ENCODE data around the gene CLIC4. TPM values are rescaled to one million over a fixed set of nuclear protein-coding genes. Genes with fewer than 3 reads are reported as not detected.
A peak's percentile ranks its signal among the peaks of the same experiment; 100 is the strongest.
"Not testable (repeated sequence)": the region's sequence is repeated elsewhere in the genome, so short reads cannot be mapped to it uniquely, and the experiment has no call there.

CLIC4 gene
- total RNA-seq, 3 donors from 2014 or later (not counting 1 experiment from before 2014, with no cell fraction given), result 3.8 to 11.5 (median 5.0) TPM

DNA sequence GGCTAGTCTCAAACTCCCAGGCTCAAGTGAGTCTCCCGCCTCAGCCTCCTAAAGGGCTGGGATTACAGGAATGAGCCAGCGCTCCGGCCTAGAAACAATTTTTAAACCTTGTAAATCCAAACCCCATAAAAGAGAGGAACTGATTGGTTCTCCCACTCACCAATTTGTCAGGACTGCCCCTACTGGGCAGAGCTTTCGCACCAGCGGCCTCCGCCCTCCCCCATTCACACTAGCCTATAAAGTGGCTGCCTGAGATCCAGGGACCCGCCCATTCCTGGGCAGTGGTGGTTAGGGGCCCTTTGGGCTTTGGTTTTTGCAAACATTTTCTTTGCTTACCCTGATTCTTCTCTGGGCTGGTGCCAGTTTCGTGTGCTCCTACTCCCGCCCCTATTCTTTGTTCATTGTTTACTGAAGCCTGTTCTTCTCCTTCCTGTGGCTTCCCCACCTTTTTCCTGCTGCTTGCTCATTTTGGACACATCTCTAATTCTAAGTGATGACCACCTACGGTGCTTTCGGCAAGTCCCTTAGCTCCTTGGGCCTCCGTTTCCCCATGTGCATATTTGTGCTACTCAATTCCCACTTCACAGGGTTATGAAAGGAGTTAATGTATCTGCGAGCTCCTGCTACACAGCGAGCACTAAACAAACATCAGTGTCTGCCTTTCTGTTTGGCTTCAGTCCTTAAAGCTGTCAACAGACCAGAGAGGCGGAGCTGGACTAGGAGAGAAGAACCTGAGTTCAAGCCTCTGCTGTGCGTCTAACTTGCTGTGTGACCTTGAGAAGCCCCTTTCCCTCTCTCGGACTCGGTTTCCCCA, 39.8 kb upstream of the CLIC4 start:
- intact Hi-C loops (cut with micrococcal nuclease), result no loop called here
- H3K36me3 ChIP-seq (ENCODE audit: control insufficient read depth, insufficient read depth, low read length), result no peaks in the 10 kb centered on the region
- peak overlapping the region; percentile 64 for H3K4me3 Mint-ChIP-seq

DNA sequence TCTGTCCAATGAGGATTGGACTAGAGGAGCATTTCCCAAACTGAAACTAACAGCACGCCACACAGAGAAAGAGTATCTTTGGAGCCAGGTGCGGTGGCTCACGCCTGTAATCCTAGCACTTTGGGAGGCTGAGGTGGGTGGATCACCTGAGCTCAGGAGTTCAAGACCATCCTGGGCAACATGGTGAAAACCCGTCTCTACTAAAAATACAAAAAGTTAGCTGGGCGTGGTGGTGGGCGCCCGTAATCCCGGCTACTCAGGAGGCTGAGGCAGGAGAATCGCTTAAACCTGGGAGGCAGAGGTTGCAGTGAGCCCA, 39.2 kb upstream of the CLIC4 start:
- H3K36me3 ChIP-seq (ENCODE audit: control insufficient read depth, insufficient read depth, low read length); H3K4me3 Mint-ChIP-seq; H3K27me3 ChIP-seq (ENCODE audit: control insufficient read depth, insufficient read depth, low read length); H3K9me3 ChIP-seq (ENCODE audit: control insufficient read depth, insufficient read depth, low read length); DNase-seq; H3K36me3 Mint-ChIP-seq; H3K27me3 Mint-ChIP-seq (ENCODE audit: low read depth in 2 of 2); H3K4me3 ChIP-seq (ENCODE audit: low read length); H3K27ac Mint-ChIP-seq; H3K27ac ChIP-seq (ENCODE audit: low read length); H3K9me3 Mint-ChIP-seq; intact Hi-C loops (cut with micrococcal nuclease); ATAC-seq: not testable (repeated sequence)
- 94% methylated on average over 9 of the region's 9 CpGs for WGBS (ENCODE audit: insufficient coverage)
- H3K4me1 Mint-ChIP-seq, result peaks cover 25 to 34% of the 10 kb centered on the region in 2 donors
- H3K4me1 ChIP-seq (ENCODE audit: control insufficient read depth, insufficient read depth, low read length), result peaks cover 24% of the 10 kb centered on the region

More for the DNA sequence above, 39.8 kb upstream of the CLIC4 start:
- no peak overlapping the region for H3K27ac ChIP-seq (ENCODE audit: low read length)
- no peak overlapping the region for H3K4me3 ChIP-seq (ENCODE audit: low read length)
- H3K4me1 ChIP-seq (ENCODE audit: control insufficient read depth, insufficient read depth, low read length), result peaks cover 21% of the 10 kb centered on the region
- TF ChIP-seq, protein P1, sequence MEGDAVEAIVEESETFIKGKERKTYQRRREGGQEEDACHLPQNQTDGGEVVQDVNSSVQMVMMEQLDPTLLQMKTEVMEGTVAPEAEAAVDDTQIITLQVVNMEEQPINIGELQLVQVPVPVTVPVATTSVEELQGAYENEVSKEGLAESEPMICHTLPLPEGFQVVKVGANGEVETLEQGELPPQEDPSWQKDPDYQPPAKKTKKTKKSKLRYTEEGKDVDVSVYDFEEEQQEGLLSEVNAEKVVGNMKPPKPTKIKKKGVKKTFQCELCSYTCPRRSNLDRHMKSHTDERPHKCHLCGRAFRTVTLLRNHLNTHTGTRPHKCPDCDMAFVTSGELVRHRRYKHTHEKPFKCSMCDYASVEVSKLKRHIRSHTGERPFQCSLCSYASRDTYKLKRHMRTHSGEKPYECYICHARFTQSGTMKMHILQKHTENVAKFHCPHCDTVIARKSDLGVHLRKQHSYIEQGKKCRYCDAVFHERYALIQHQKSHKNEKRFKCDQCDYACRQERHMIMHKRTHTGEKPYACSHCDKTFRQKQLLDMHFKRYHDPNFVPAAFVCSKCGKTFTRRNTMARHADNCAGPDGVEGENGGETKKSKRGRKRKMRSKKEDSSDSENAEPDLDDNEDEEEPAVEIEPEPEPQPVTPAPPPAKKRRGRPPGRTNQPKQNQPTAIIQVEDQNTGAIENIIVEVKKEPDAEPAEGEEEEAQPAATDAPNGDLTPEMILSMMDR (IDR thresholded peaks at IDR 0.05), result no peak
- Mint-ChIP-seq H3K36me3 (no peaks in the 10 kb centered on the region), H3K27ac (peak overlapping the region in 1 of 2 donors; percentile 79), H3K27me3 (ENCODE audit: low read depth in 2 of 2) (no peaks in the 10 kb centered on the region), H3K4me1 (peaks cover 25 to 33% of the 10 kb centered on the region in 2 donors), H3K9me3 (no peaks in the 10 kb centered on the region)
- ATAC-seq (peak; percentile 78 to 94 (median 92)), DNase-seq (peak; percentile 32 to 33)
- H3K27me3 ChIP-seq (ENCODE audit: control insufficient read depth, insufficient read depth, low read length), result no peaks in the 10 kb centered on the region
- WGBS (ENCODE audit: insufficient coverage), result 45% methylated on average over 18 of the region's 18 CpGs
- H3K9me3 ChIP-seq (ENCODE audit: control insufficient read depth, insufficient read depth, low read length), result no peaks in the 10 kb centered on the region

DNA sequence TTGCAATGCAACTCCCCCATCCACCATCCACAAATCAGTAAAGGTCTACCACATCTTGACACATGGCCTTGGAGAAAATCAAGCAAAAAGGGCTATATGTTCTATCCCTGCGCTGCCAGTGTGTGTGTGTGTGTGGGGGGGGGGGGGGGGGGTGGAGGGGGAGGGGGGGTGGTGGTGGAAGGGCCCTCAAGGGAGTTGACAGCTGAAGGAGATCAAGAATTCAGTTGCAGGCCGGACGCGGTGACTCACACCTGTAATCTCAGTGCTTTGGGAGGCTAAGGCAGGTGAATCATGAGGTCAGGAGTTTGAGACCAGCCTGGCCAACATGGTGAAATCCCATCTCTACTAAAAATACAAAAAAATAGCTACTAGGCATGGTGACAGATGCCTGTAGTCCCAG, 37.6 kb upstream of the CLIC4 start:
- intact Hi-C loops (cut with micrococcal nuclease), result no loop called here
- TF ChIP-seq, protein P1 (IDR thresholded peaks at IDR 0.05), result no peak
- H3K36me3 ChIP-seq (ENCODE audit: control insufficient read depth, insufficient read depth, low read length), result no peaks in the 10 kb centered on the region
- ATAC-seq, result no peak
- DNase-seq, result no peak
- no peaks in the 10 kb centered on the region for H3K9me3 Mint-ChIP-seq
- H3K4me3 ChIP-seq (ENCODE audit: low read length), result no peak overlapping the region
- peaks cover 25 to 34% of the 10 kb centered on the region in 2 donors for H3K4me1 Mint-ChIP-seq
- peaks cover 24% of the 10 kb centered on the region for H3K4me1 ChIP-seq (ENCODE audit: control insufficient read depth, insufficient read depth, low read length)
- no peaks in the 10 kb centered on the region for H3K9me3 ChIP-seq (ENCODE audit: control insufficient read depth, insufficient read depth, low read length)
- H3K27me3 ChIP-seq (ENCODE audit: control insufficient read depth, insufficient read depth, low read length), result no peaks in the 10 kb centered on the region
- no peaks in the 10 kb centered on the region for H3K36me3 Mint-ChIP-seq
- no peak overlapping the region for H3K27ac ChIP-seq (ENCODE audit: low read length)
- 83% methylated on average over 3 of the region's 4 CpGs for WGBS (ENCODE audit: insufficient coverage)
- H3K4me3 Mint-ChIP-seq, result no peak overlapping the region
- H3K27ac Mint-ChIP-seq, result no peak overlapping the region
- no peaks in the 10 kb centered on the region for H3K27me3 Mint-ChIP-seq (ENCODE audit: low read depth in 2 of 2)

DNA sequence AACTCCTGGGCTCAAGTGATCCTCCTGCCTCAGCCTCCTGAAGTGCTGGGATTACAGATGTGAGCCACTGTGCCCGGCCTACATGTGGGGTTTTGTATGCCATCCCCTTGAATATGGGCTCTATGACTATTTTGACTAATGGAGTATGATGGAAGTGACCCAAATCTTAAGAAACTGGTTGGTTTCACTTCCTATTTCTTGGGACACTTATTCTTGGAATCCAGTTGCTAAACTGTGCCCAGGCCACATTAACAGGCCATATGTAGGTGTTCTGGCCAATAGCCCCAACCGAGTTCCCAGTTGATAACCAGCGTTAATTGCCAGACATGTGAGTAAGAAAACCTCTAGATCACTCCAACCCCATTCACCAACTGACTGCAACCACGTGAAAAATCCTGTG, 36.3 kb upstream of the CLIC4 start:
- Histone ChIP-seq H3K4me1 (ENCODE audit: control insufficient read depth, insufficient read depth, low read length) (peaks cover 24% of the 10 kb centered on the region), H3K36me3 (ENCODE audit: control insufficient read depth, insufficient read depth, low read length) (no peaks in the 10 kb centered on the region), H3K9me3 (ENCODE audit: control insufficient read depth, insufficient read depth, low read length) (no peaks in the 10 kb centered on the region), H3K27me3 (ENCODE audit: control insufficient read depth, insufficient read depth, low read length) (no peaks in the 10 kb centered on the region), H3K4me3 (ENCODE audit: low read length) (no peak overlapping the region), H3K27ac (ENCODE audit: low read length) (no peak overlapping the region)
- H3K27me3 Mint-ChIP-seq (ENCODE audit: low read depth in 2 of 2), result no peaks in the 10 kb centered on the region
- TF ChIP-seq, protein P1 (IDR thresholded peaks at IDR 0.05), result no peak
- intact Hi-C loops (cut with micrococcal nuclease), result no loop called here
- H3K9me3 Mint-ChIP-seq, result no peaks in the 10 kb centered on the region
- no peak overlapping the region for H3K27ac Mint-ChIP-seq
- DNase-seq (no peak), ATAC-seq (no peak)
- no peaks in the 10 kb centered on the region for H3K36me3 Mint-ChIP-seq
- H3K4me1 Mint-ChIP-seq, result peaks cover 25 to 34% of the 10 kb centered on the region in 2 donors
- WGBS (ENCODE audit: insufficient coverage), result 69% methylated on average over 3 of the region's 4 CpGs
- H3K4me3 Mint-ChIP-seq, result no peak overlapping the region

All from natural killer cell (primary cell).